Measurements from ENCODE around the gene NRXN2. TPM values are rescaled to one million over a fixed set of nuclear protein-coding genes. Genes with fewer than 3 reads are reported as not detected.

Gene NRXN2
- polyA plus RNA-seq, 3 donors, result 0.07 TPM; not detected in 2

- intact Hi-C loops (cut with micrococcal nuclease), result no loop called here
These were observed 50.1 kb downstream of the NRXN2 start for GRCh38 chr11:64672875-64673274.

DNA sequence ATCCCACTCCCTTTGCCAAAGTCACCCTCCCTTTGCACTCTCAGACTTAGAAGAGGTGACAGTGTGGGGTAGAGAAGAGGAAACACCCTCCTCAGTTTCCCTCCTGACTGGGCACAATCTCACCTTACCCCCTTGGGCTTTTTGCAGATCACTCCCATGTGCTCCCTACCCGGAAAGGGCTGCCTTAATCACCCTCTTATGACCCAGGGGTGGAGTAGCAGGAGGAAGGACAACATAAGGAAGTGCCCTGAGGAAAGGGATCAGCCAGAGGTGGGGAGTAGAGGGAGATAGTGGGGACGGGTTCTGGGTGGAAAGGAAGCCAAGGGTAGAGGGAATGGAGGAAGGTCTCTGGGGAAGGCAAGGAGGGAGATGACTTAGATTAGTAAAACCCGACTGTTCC lies 52.0 kb downstream of the NRXN2 start:
- Mint-ChIP-seq H3K9me3 (no peaks in the 10 kb centered on the region), H3K36me3 (no peaks in the 10 kb centered on the region), H3K4me3 (peak overlapping the region in 1 of 2 donors; percentile 19), H3K27ac (no peak overlapping the region), H3K4me1 (peaks cover 57% of the 10 kb centered on the region), H3K27me3 (ENCODE audit: low read depth in 3 of 3) (peaks cover 1 to 8% (median 5%) of the 10 kb centered on the region in 3 donors)
- H3K4me1 ChIP-seq (ENCODE audit: control insufficient read depth in 1 of 2, insufficient read depth in 2 of 2, low read length in 2 of 2), result peaks cover 48 to 58% of the 10 kb centered on the region in 2 donors
- no peaks in the 10 kb centered on the region for H3K27me3 ChIP-seq (ENCODE audit: control insufficient read depth in 2 of 2, insufficient read depth in 2 of 2, low read length in 2 of 2)
- H3K9ac ChIP-seq (ENCODE audit: insufficient read depth, low read length, poor library complexity, severe bottlenecking), result no peak overlapping the region
- H3K27ac ChIP-seq (ENCODE audit: low read depth in 1 of 2, low read length in 2 of 2), result no peak overlapping the region
- WGBS (ENCODE audit: insufficient coverage), result 14% methylated on average over 1 of the region's 3 CpGs
- no peaks in the 10 kb centered on the region for H3K79me2 ChIP-seq (ENCODE audit: insufficient read depth, low read length)
- H4K20me1 ChIP-seq (ENCODE audit: insufficient read depth, low read length), result no peaks in the 10 kb centered on the region
- H3K4me3 ChIP-seq (replicated peaks in 1 of 3; ENCODE audit: low read depth in 2 of 3, low read length in 3 of 3), result no peak overlapping the region
- peak in 1 of 3 donors; percentile 35 for DNase-seq
- intact Hi-C loops (cut with micrococcal nuclease), result no loop called here
- H3K36me3 ChIP-seq (replicated peaks in 1 of 2; ENCODE audit: control insufficient read depth in 1 of 2, insufficient read depth in 2 of 2, low read length in 2 of 2), result no peaks in the 10 kb centered on the region
- H3K4me2 ChIP-seq (replicated peaks; ENCODE audit: extremely low read depth, low read length, poor library complexity, severe bottlenecking), result no peak overlapping the region
- no peaks in the 10 kb centered on the region for H3K9me3 ChIP-seq (replicated peaks in 1 of 2; ENCODE audit: control insufficient read depth in 1 of 2, insufficient read depth in 1 of 2, low read length in 2 of 2)
- no peak overlapping the region for H2AFZ ChIP-seq (ENCODE audit: insufficient read depth, low read depth, low read length, poor library complexity, severe bottlenecking)
- TF ChIP-seq CTCF (IDR thresholded peaks at IDR 0.05), result no peak

More at GRCh38 chr11:64672875-64673274, 50.1 kb downstream of the NRXN2 start:
- H3K4me3 ChIP-seq (replicated peaks in 1 of 3; ENCODE audit: low read depth in 2 of 3, low read length in 3 of 3), result no peak overlapping the region
- no peaks in the 10 kb centered on the region for H3K9me3 ChIP-seq (replicated peaks in 1 of 2; ENCODE audit: control insufficient read depth in 1 of 2, insufficient read depth in 1 of 2, low read length in 2 of 2)
- no peaks in the 10 kb centered on the region for H3K36me3 Mint-ChIP-seq
- no peaks in the 10 kb centered on the region for H4K20me1 ChIP-seq (ENCODE audit: insufficient read depth, low read length)
- no peak for DNase-seq
- peaks cover 55 to 64% of the 10 kb centered on the region in 2 donors for H3K4me1 ChIP-seq (ENCODE audit: control insufficient read depth in 1 of 2, insufficient read depth in 2 of 2, low read length in 2 of 2)
- no peak for TF ChIP-seq CTCF (IDR thresholded peaks at IDR 0.05)
- no peak overlapping the region for H3K9ac ChIP-seq (ENCODE audit: insufficient read depth, low read length, poor library complexity, severe bottlenecking)
- no peak overlapping the region for H2AFZ ChIP-seq (ENCODE audit: insufficient read depth, low read depth, low read length, poor library complexity, severe bottlenecking)
- H3K27me3 Mint-ChIP-seq (ENCODE audit: low read depth in 3 of 3), result peaks cover 1 to 12% (median 11%) of the 10 kb centered on the region in 3 donors
- no peaks in the 10 kb centered on the region for H3K79me2 ChIP-seq (ENCODE audit: insufficient read depth, low read length)
- H3K27ac Mint-ChIP-seq, result peak overlapping the region in 1 of 7 donors; percentile 21
- no peaks in the 10 kb centered on the region for H3K9me3 Mint-ChIP-seq
- H3K36me3 ChIP-seq (replicated peaks in 1 of 2; ENCODE audit: control insufficient read depth in 1 of 2, insufficient read depth in 2 of 2, low read length in 2 of 2), result no peaks in the 10 kb centered on the region
- H3K4me3 Mint-ChIP-seq, result no peak overlapping the region
- H3K27ac ChIP-seq (ENCODE audit: low read depth in 1 of 2, low read length in 2 of 2), result no peak overlapping the region
- no peak overlapping the region for H3K4me2 ChIP-seq (replicated peaks; ENCODE audit: extremely low read depth, low read length, poor library complexity, severe bottlenecking)
- no peaks in the 10 kb centered on the region for H3K27me3 ChIP-seq (ENCODE audit: control insufficient read depth in 2 of 2, insufficient read depth in 2 of 2, low read length in 2 of 2)
- 78% methylated on average over 1 of the region's 2 CpGs for WGBS (ENCODE audit: insufficient coverage)
- peaks cover 63% of the 10 kb centered on the region for H3K4me1 Mint-ChIP-seq
